Measurements from ENCODE around the gene PHACTR2. TPM values are rescaled to one million over a fixed set of nuclear protein-coding genes. Genes with fewer than 3 reads are reported as not detected.

Gene PHACTR2
- total RNA-seq, 3 donors from 2014 or later = 25.7 to 33.4 (median 26.2) TPM

GRCh38 chr6:143685653-143686052 is 7.9 kb downstream of the PHACTR2 start:
- Mint-ChIP-seq H3K4me1 (ENCODE audit: low read depth) (peaks cover 40% of the 10 kb centered on the region), H3K9me3 (peaks cover 19% of the 10 kb centered on the region), H3K36me3 (ENCODE audit: insufficient read depth) (peaks cover 13% of the 10 kb centered on the region), H3K27me3 (ENCODE audit: low read depth) (no peaks in the 10 kb centered on the region), H3K4me3 (no peak overlapping the region)
- no peak for DNase-seq
- ATAC-seq = no peak

GRCh38 chr6:143687591-143687990 is 9.8 kb downstream of the PHACTR2 start:
- no peak for ATAC-seq
- Mint-ChIP-seq H3K9me3 (peaks cover 5% of the 10 kb centered on the region), H3K4me1 (ENCODE audit: low read depth) (peaks cover 42% of the 10 kb centered on the region), H3K4me3 (no peak overlapping the region), H3K36me3 (ENCODE audit: insufficient read depth) (peaks cover 13% of the 10 kb centered on the region), H3K27me3 (ENCODE audit: low read depth) (no peaks in the 10 kb centered on the region)
- no peak for DNase-seq

GRCh38 chr6:143688681-143689080 is 10.9 kb downstream of the PHACTR2 start:
- Mint-ChIP-seq H3K9me3 (no peaks in the 10 kb centered on the region), H3K36me3 (ENCODE audit: insufficient read depth) (peaks cover 13% of the 10 kb centered on the region), H3K27me3 (ENCODE audit: low read depth) (no peaks in the 10 kb centered on the region), H3K4me1 (ENCODE audit: low read depth) (peaks cover 43% of the 10 kb centered on the region), H3K4me3 (no peak overlapping the region)
- no peak for ATAC-seq
- DNase-seq = no peak

- Mint-ChIP-seq H3K4me1 (ENCODE audit: low read depth) (peaks cover 50% of the 10 kb centered on the region), H3K36me3 (ENCODE audit: insufficient read depth) (peaks cover 13% of the 10 kb centered on the region), H3K4me3 (no peak overlapping the region), H3K27me3 (ENCODE audit: low read depth) (no peaks in the 10 kb centered on the region), H3K9me3 (no peaks in the 10 kb centered on the region)
- DNase-seq (no peak), ATAC-seq (no peak)
These were observed 12.1 kb downstream of the PHACTR2 start for GRCh38 chr6:143689852-143690251.

- Mint-ChIP-seq H3K9me3 (no peaks in the 10 kb centered on the region), H3K36me3 (ENCODE audit: insufficient read depth) (peaks cover 13% of the 10 kb centered on the region), H3K27me3 (ENCODE audit: low read depth) (no peaks in the 10 kb centered on the region), H3K4me3 (no peak overlapping the region), H3K4me1 (ENCODE audit: low read depth) (peaks cover 62% of the 10 kb centered on the region)
- DNase-seq (no peak), ATAC-seq (no peak)
These were observed 13.4 kb downstream of the PHACTR2 start for GRCh38 chr6:143691155-143691554.

GRCh38 chr6:143691900-143692636 is 14.3 kb downstream of the PHACTR2 start:
- DNase-seq (no peak), ATAC-seq (no peak)
- Mint-ChIP-seq H3K4me1 (ENCODE audit: low read depth) (peaks cover 61% of the 10 kb centered on the region), H3K4me3 (no peak overlapping the region), H3K36me3 (ENCODE audit: insufficient read depth) (peaks cover 13% of the 10 kb centered on the region), H3K9me3 (no peaks in the 10 kb centered on the region), H3K27me3 (ENCODE audit: low read depth) (no peaks in the 10 kb centered on the region)

GRCh38 chr6:143692696-143693095 is 14.9 kb downstream of the PHACTR2 start:
- H3K4me1 Mint-ChIP-seq (ENCODE audit: low read depth) = peaks cover 60% of the 10 kb centered on the region
- ATAC-seq (no peak), DNase-seq (no peak)
- H3K36me3 Mint-ChIP-seq (ENCODE audit: insufficient read depth) = peaks cover 13% of the 10 kb centered on the region
- no peaks in the 10 kb centered on the region for H3K27me3 Mint-ChIP-seq (ENCODE audit: low read depth)
- H3K4me3 Mint-ChIP-seq = no peak overlapping the region
- no peaks in the 10 kb centered on the region for H3K9me3 Mint-ChIP-seq

- Mint-ChIP-seq H3K27me3 (ENCODE audit: low read depth) (no peaks in the 10 kb centered on the region), H3K9me3 (no peaks in the 10 kb centered on the region), H3K4me3 (no peak overlapping the region), H3K4me1 (ENCODE audit: low read depth) (peaks cover 51% of the 10 kb centered on the region), H3K36me3 (ENCODE audit: insufficient read depth) (peaks cover 7% of the 10 kb centered on the region)
- ATAC-seq (no peak), DNase-seq (no peak)
These were observed 16.2 kb downstream of the PHACTR2 start for GRCh38 chr6:143694013-143694412.

- H3K27me3 Mint-ChIP-seq (ENCODE audit: low read depth) = no peaks in the 10 kb centered on the region
- DNase-seq (no peak), ATAC-seq (peak; percentile 78 to 86)
- no peak overlapping the region for H3K4me3 Mint-ChIP-seq
- H3K36me3 Mint-ChIP-seq (ENCODE audit: insufficient read depth) = peaks cover 8% of the 10 kb centered on the region
- H3K9me3 Mint-ChIP-seq = no peaks in the 10 kb centered on the region
- H3K4me1 Mint-ChIP-seq (ENCODE audit: low read depth) = peaks cover 48% of the 10 kb centered on the region
These were observed 16.8 kb downstream of the PHACTR2 start for GRCh38 chr6:143694560-143694959.

GRCh38 chr6:143695130-143695968 is 17.6 kb downstream of the PHACTR2 start:
- Mint-ChIP-seq H3K36me3 (ENCODE audit: insufficient read depth) (peaks cover 6% of the 10 kb centered on the region), H3K4me3 (no peak overlapping the region), H3K4me1 (ENCODE audit: low read depth) (peaks cover 41% of the 10 kb centered on the region), H3K27me3 (ENCODE audit: low read depth) (no peaks in the 10 kb centered on the region), H3K9me3 (no peaks in the 10 kb centered on the region)
- DNase-seq = no peak
- no peak for ATAC-seq

- Mint-ChIP-seq H3K4me1 (ENCODE audit: low read depth) (peaks cover 35% of the 10 kb centered on the region), H3K27me3 (ENCODE audit: low read depth) (no peaks in the 10 kb centered on the region), H3K4me3 (no peak overlapping the region), H3K9me3 (no peaks in the 10 kb centered on the region), H3K36me3 (ENCODE audit: insufficient read depth) (peaks cover 6% of the 10 kb centered on the region)
- DNase-seq = no peak
- ATAC-seq = no peak
These were observed 18.4 kb downstream of the PHACTR2 start for GRCh38 chr6:143695969-143696663.

GRCh38 chr6:143696664-143697000 is 18.9 kb downstream of the PHACTR2 start:
- ATAC-seq (no peak), DNase-seq (no peak)
- Mint-ChIP-seq H3K27me3 (ENCODE audit: low read depth) (no peaks in the 10 kb centered on the region), H3K36me3 (ENCODE audit: insufficient read depth) (peaks cover 6% of the 10 kb centered on the region), H3K9me3 (no peaks in the 10 kb centered on the region), H3K4me3 (no peak overlapping the region), H3K4me1 (ENCODE audit: low read depth) (peaks cover 35% of the 10 kb centered on the region)

- Mint-ChIP-seq H3K27me3 (ENCODE audit: low read depth) (no peaks in the 10 kb centered on the region), H3K4me3 (no peak overlapping the region), H3K4me1 (ENCODE audit: low read depth) (peaks cover 33% of the 10 kb centered on the region), H3K9me3 (no peaks in the 10 kb centered on the region), H3K36me3 (ENCODE audit: insufficient read depth) (peaks cover 6% of the 10 kb centered on the region)
- no peak for DNase-seq
- no peak for ATAC-seq
These were observed 19.5 kb downstream of the PHACTR2 start for GRCh38 chr6:143697076-143697800.

GRCh38 chr6:143698329-143698728 is 20.6 kb downstream of the PHACTR2 start:
- H3K4me3 Mint-ChIP-seq = no peak overlapping the region
- ATAC-seq (no peak), DNase-seq (no peak)
- H3K27me3 Mint-ChIP-seq (ENCODE audit: low read depth) = no peaks in the 10 kb centered on the region
- H3K36me3 Mint-ChIP-seq (ENCODE audit: insufficient read depth) = peaks cover 6% of the 10 kb centered on the region
- no peaks in the 10 kb centered on the region for H3K9me3 Mint-ChIP-seq
- peaks cover 31% of the 10 kb centered on the region for H3K4me1 Mint-ChIP-seq (ENCODE audit: low read depth)
